H1 (cell line): ENCODE results near the gene SLC48A1. TPM values are rescaled to one million over a fixed set of nuclear protein-coding genes. Genes with fewer than 3 reads are reported as not detected.

ENCODE experiments used
- CTCF ChIA-PET: fragments of 300-600 bp; sonication (Branson Sonifier 250); formaldehyde crosslinking; loops from one replicate; lab custom pipeline; 2021; ENCODE audit not compliant: partially characterized antibody; lab: Charles Lee
- POLR2A ChIA-PET: fragments of 300-600 bp; sonication (Branson Sonifier 250); formaldehyde crosslinking; loops from one replicate; lab custom pipeline; 2021; ENCODE audit warnings: inconsistent platforms; ENCODE audit not compliant: partially characterized antibody; lab: Charles Lee
- DNase-seq, 2 experiments: peaks; one replicate each; pipeline versions ENCODE4 v3.0.0 to v3.0.0-alpha.2; 2010 to 2022; ENCODE audit warnings: low spot score in 2 of 2, low read depth in 1 of 2, mixed read lengths in 1 of 2
- FAIRE-seq: peaks from 2 replicates; lab custom pipeline; 2011; peaks lifted over from hg19 to GRCh38; lab: Jason Lieb, UNC
- H2AFZ ChIP-seq: 2 replicates; pipeline ENCODE4 v1.8.1; 2012; ENCODE audit warnings: low read length, inconsistent platforms
- H2AK5ac ChIP-seq: 2 replicates; pipeline ENCODE4 v1.6.1; 2013; ENCODE audit warnings: low read depth, low read length
- H2BK120ac ChIP-seq: replicated peaks from 2 replicates; pipeline ENCODE3; 2013; ENCODE audit warnings: low read depth, low read length, inconsistent platforms
- H2BK12ac ChIP-seq: 2 replicates; pipeline ENCODE4 v1.6.1; 2013; ENCODE audit warnings: low read depth, low read length
- H2BK15ac ChIP-seq: 2 replicates; pipeline ENCODE4 v1.6.1; 2013; ENCODE audit warnings: low read length
- H2BK20ac ChIP-seq: 2 replicates; pipeline ENCODE4 v1.6.1; 2013; ENCODE audit warnings: low read length
- H2BK5ac ChIP-seq: 2 replicates; pipeline ENCODE4 v1.6.1; 2013; ENCODE audit warnings: low read depth, low read length
- H3K14ac ChIP-seq: 2 replicates; pipeline ENCODE4 v1.6.1; 2013; ENCODE audit warnings: inconsistent platforms; ENCODE audit not compliant: insufficient read length
- H3K18ac ChIP-seq: 2 replicates; pipeline ENCODE4 v1.6.1; 2013; ENCODE audit warnings: low read length; ENCODE audit errors: extremely low read depth
- H3K23ac ChIP-seq: 2 replicates; pipeline ENCODE4 v1.6.1; 2013; ENCODE audit warnings: inconsistent platforms; ENCODE audit not compliant: insufficient read length
- H3K23me2 ChIP-seq: 2 replicates; pipeline ENCODE4 v1.6.1; 2013; ENCODE audit warnings: low read depth, low read length
- H3K27ac ChIP-seq: 2 replicates; pipeline ENCODE4 v1.6.1; 2011; ENCODE audit warnings: low read depth, low read length, inconsistent platforms
- H3K27me3 ChIP-seq, 4 experiments: replicated peaks in 1 of 4; 1 replicate in 1 of 4; 2 replicates in 3 of 4; pipeline versions ENCODE4 v1.6.1 to v1.8.1; 2011 to 2013; ENCODE audit warnings: low read length in 3 of 4, mild to moderate bottlenecking in 3 of 4, inconsistent platforms in 2 of 4, mixed read lengths in 2 of 4, moderate library complexity in 1 of 4; ENCODE audit not compliant: control insufficient read depth in 3 of 4, insufficient read depth in 3 of 4; ENCODE audit errors: extremely low read depth in 1 of 4
- H3K36me3 ChIP-seq, 4 experiments: 2 replicates each; pipeline versions ENCODE4 v1.6.1 to v1.8.1; 2011 to 2013; ENCODE audit warnings: mild to moderate bottlenecking in 4 of 4, low read length in 3 of 4, moderate library complexity in 2 of 4, control low read depth in 1 of 4, inconsistent platforms in 1 of 4; ENCODE audit not compliant: insufficient read depth in 4 of 4, control insufficient read depth in 2 of 4
- H3K4ac ChIP-seq: replicated peaks from 2 replicates; pipeline ENCODE3; 2013; ENCODE audit warnings: low read length, low read depth, mixed read lengths, inconsistent platforms; ENCODE audit not compliant: insufficient read length
- H3K4me1 ChIP-seq, 4 experiments: replicated peaks in 1 of 4; 1 replicate in 1 of 4; 2 replicates in 3 of 4; pipeline versions ENCODE4 v1.6.1 to v1.8.1; 2011 to 2013; ENCODE audit warnings: low read length in 3 of 4, inconsistent platforms in 2 of 4, mixed read lengths in 1 of 4; ENCODE audit not compliant: insufficient read depth in 4 of 4, control insufficient read depth in 3 of 4
- H3K4me2 ChIP-seq, 2 experiments: 2 replicates each; pipeline versions ENCODE4 v1.6.1 to v1.8.1; 2011 to 2013; ENCODE audit warnings: low read depth in 2 of 2, low read length in 2 of 2, control low read depth in 1 of 2, inconsistent platforms in 1 of 2, mild to moderate bottlenecking in 1 of 2; ENCODE audit not compliant: insufficient read depth in 1 of 2
- H3K4me3 ChIP-seq, 4 experiments: fragments of 200-600, 300-600 bp in 1 of 4; sonication (generic), shearing (Covaris generic), sonication (Bioruptor Twin) in 1 of 4; 2 replicates each; pipeline versions ENCODE4 v1.5.1 to v1.8.1; 2011 to 2016; ENCODE audit warnings: low read length in 4 of 4, low read depth in 3 of 4, control low read depth in 2 of 4, inconsistent platforms in 2 of 4, mild to moderate bottlenecking in 2 of 4, mixed read lengths in 1 of 4, moderate library complexity in 1 of 4; ENCODE audit not compliant: insufficient read depth in 2 of 4; ENCODE audit errors: extremely low read depth in 1 of 4
- H3K56ac ChIP-seq: replicated peaks from 2 replicates; pipeline ENCODE3; 2013; ENCODE audit warnings: low read depth, mild to moderate bottlenecking, mixed read lengths, low read length, inconsistent platforms; ENCODE audit not compliant: insufficient read length
- H3K79me1 ChIP-seq: 2 replicates; pipeline ENCODE4 v1.6.1; 2013; ENCODE audit warnings: low read depth, low read length, control low read depth
- H3K79me2 ChIP-seq, 2 experiments: 2 replicates each; pipeline versions ENCODE4 v1.6.1 to v1.8.1; 2012 to 2013; ENCODE audit warnings: low read length in 2 of 2, mild to moderate bottlenecking in 2 of 2, inconsistent platforms in 1 of 2; ENCODE audit not compliant: insufficient read depth in 2 of 2, control insufficient read depth in 1 of 2
- H3K9ac ChIP-seq, 4 experiments: replicated peaks in 1 of 4; 1 replicate in 1 of 4; 2 replicates in 3 of 4; pipeline versions ENCODE4 v1.6.1 to v1.8.1; 2011 to 2013; ENCODE audit warnings: low read depth in 3 of 4, low read length in 3 of 4, control low read depth in 2 of 4, mild to moderate bottlenecking in 2 of 4, moderate library complexity in 2 of 4, inconsistent platforms in 1 of 4; ENCODE audit errors: extremely low read depth in 1 of 4
- H3K9me3 ChIP-seq, 2 experiments: 2 replicates each; pipeline versions ENCODE4 v1.6.1 to v1.8.1; 2012 to 2013; ENCODE audit warnings: mild to moderate bottlenecking in 2 of 2, moderate library complexity in 2 of 2, control low read depth in 1 of 2, inconsistent platforms in 1 of 2, low read depth in 1 of 2, low read length in 1 of 2, mixed read lengths in 1 of 2; ENCODE audit not compliant: insufficient read depth in 2 of 2
- H4K20me1 ChIP-seq, 2 experiments: replicated peaks in 1 of 2; 2 replicates each; pipeline versions ENCODE3 to v1.8.1; 2011 to 2013; ENCODE audit warnings: inconsistent platforms in 2 of 2, low read length in 2 of 2, mild to moderate bottlenecking in 1 of 2; ENCODE audit not compliant: insufficient read depth in 2 of 2, control insufficient read depth in 1 of 2
- H4K5ac ChIP-seq: 2 replicates; pipeline ENCODE4 v1.6.1; 2013; ENCODE audit warnings: low read length, low read depth, mixed read lengths, inconsistent platforms; ENCODE audit not compliant: insufficient read length
- H4K8ac ChIP-seq: 2 replicates; pipeline ENCODE4 v1.8.0; 2013; ENCODE audit warnings: mild to moderate bottlenecking, moderate library complexity, low read length, inconsistent platforms; ENCODE audit not compliant: insufficient read depth; ENCODE audit errors: extremely low read depth
- H4K91ac ChIP-seq: replicated peaks from 2 replicates; pipeline ENCODE3; 2013; ENCODE audit warnings: low read length, mixed read lengths, inconsistent platforms; ENCODE audit not compliant: insufficient read length
- BCL11A ChIP-seq, 2 experiments: IDR thresholded peaks; one replicate each; pipeline ENCODE4 v1.6.1; 2011; ENCODE audit warnings: low read depth in 2 of 2, low read length in 2 of 2, mild to moderate bottlenecking in 2 of 2
- CHD2 ChIP-seq: IDR thresholded peaks from 2 replicates; pipeline ENCODE4 v1.6.1; 2012; ENCODE audit warnings: low read length, improper control_type of control experiment
- WGBS, 2 experiments: shearing (Covaris generic) in 1 of 2; methylation state at CpG; one replicate each; pipeline versions ENCODE4 v1.1.6 to v1.1.7; 2013 to 2015; ENCODE audit warnings: low lambda C conversion rate in 2 of 2, mixed read lengths in 2 of 2, inconsistent platforms in 1 of 2, low coverage in 1 of 2, missing lambda C conversion rate in 1 of 2; ENCODE audit not compliant: insufficient replicate concordance in 2 of 2, insufficient coverage in 1 of 2, insufficient read length in 1 of 2; ENCODE audit errors: extremely low coverage in 1 of 2, missing lambda C conversion rate in 1 of 2; 5-methylcytosine and 5-hydroxymethylcytosine counted together
- polyA plus RNA-seq, 7 experiments: library from polyadenylated mRNA; depleted of rRNA in 3 of 7; stranded (reverse) in 5 of 7; unstranded in 2 of 7; fragments of >200 nt in 5 of 7; fragments of 200-250 nt in 2 of 7; gene quantifications; 1 replicate in 5 of 7; 2 replicates in 1 of 7; 4 replicates in 1 of 7; pipeline versions ENCODE4 v1.2.1 to v1.2.3, GENCODE V29; 2011 to 2013; ENCODE audit warnings: missing spikeins in 2 of 7, mixed read lengths in 2 of 7
- total RNA-seq: library from RNA; stranded (reverse); fragmentation: NEBNext Ultra II Directional; extraction: Animal tissue kit (Norgen Biotek cat#: 25700); gene quantifications from 2 replicates; pipeline ENCODE4 v1.2.1, GENCODE V29; 2021

SLC48A1 gene
- total and polyA plus RNA-seq, 2 of the 8 experiments (the other 6 are each of a cell fraction or from before 2014, with no cell fraction given), result 9.5 to 14.1 TPM

- ChIA-PET POLR2A (interaction anchor here (1.6 to 7.4 kb wide), 3 partner anchors 11 to 35 kb away, joined by 4 to 62 read pairs (median 10); partner anchors contain the start of gene RAPGEF3), CTCF (interaction anchor here (0.8 to 64.6 kb wide), 6 partner anchors 5 to 92 kb away, joined by 3 to 2442 read pairs (median 450); partner anchors contain the start of genes ENDOU, RAPGEF3 and SLC48A1)
- no peak overlapping the region for H4K5ac ChIP-seq
- no peak overlapping the region for H2BK120ac ChIP-seq
- no peak overlapping the region for H3K9ac ChIP-seq
- H4K8ac ChIP-seq, result peak overlapping the region; percentile 7; the same call in 1 of the 2 replicates
- no peak overlapping the region for H3K56ac ChIP-seq
- H3K4me2 ChIP-seq, result no peak overlapping the region
- peaks cover 0 to 7% (median 2%) of the 10 kb centered on the region in 4 experiments; a peak in 3 of 7 replicates for H3K4me1 ChIP-seq
- no peak overlapping the region for H3K18ac ChIP-seq
- H2AK5ac ChIP-seq, result no peak overlapping the region
- no peak overlapping the region for H3K14ac ChIP-seq
- FAIRE-seq (no peak), DNase-seq (no peak)
- H3K79me1 ChIP-seq, result no peaks in the 10 kb centered on the region
- no peaks in the 10 kb centered on the region for H3K9me3 ChIP-seq
- no peak overlapping the region for H2BK20ac ChIP-seq
- H3K4ac ChIP-seq, result no peak overlapping the region
- H2BK5ac ChIP-seq, result no peak overlapping the region
- WGBS, 2 experiments, result 85% methylated on average over 4 of the region's 5 CpGs; no CpG with 5 or more reads in 1 of the 2 experiments
- H3K23me2 ChIP-seq, result no peaks in the 10 kb centered on the region; the same call in 1 of the 2 replicates
- H3K23ac ChIP-seq, result no peak overlapping the region
- no peak overlapping the region for H2BK12ac ChIP-seq
- H4K20me1 ChIP-seq, result no peaks in the 10 kb centered on the region
- H2BK15ac ChIP-seq, result no peak overlapping the region
- no peak overlapping the region for H4K91ac ChIP-seq
- H3K27me3 ChIP-seq, result no peaks in the 10 kb centered on the region
- H3K27ac ChIP-seq, result no peak overlapping the region
- TF ChIP-seq BCL11A (IDR thresholded peaks at IDR 0.05; ENCODE audit: low read depth in 2 of 2, low read length in 2 of 2), result no peak
- TF ChIP-seq CHD2, result no peak
- TF ChIP-seq, all 59 proteins: peak for 0
- no peaks in the 10 kb centered on the region for H3K36me3 ChIP-seq
- no peak overlapping the region for H3K4me3 ChIP-seq
- H2AFZ ChIP-seq, result no peak overlapping the region
- no peaks in the 10 kb centered on the region for H3K79me2 ChIP-seq
Measured at GRCh38 chr12:47746073-47746472, 27.0 kb upstream of the SLC48A1 start.
